Panc1 (cell line): ENCODE data around the gene BCL11B. TPM values are rescaled to one million over a fixed set of nuclear protein-coding genes. Genes with fewer than 3 reads are reported as not detected.

Experiments used
- ATAC-seq: fragments of 200-7000 bp; cut with Tn5 transposase; 2 replicates; pipeline ENCODE4 v1.9.1; 2020; ENCODE audit warnings: mild to moderate bottlenecking, moderate library complexity
- BruUV-seq: library from RNA; stranded (reverse); fragments of 400-500 nt; replicated peaks from 2 replicates; lab custom pipeline; 2021; lab: Mats Ljungman, UMichigan
- CTCF ChIA-PET: fragments of 300-600 bp; sonication (Branson Sonifier 250); formaldehyde crosslinking; loops from one replicate; lab custom pipeline; 2022; ENCODE audit warnings: antibody characterized with exemption; lab: Charles Lee
- POLR2A ChIA-PET: fragments of 300-600 bp; sonication (Branson Sonifier 250); formaldehyde crosslinking; loops from one replicate; lab custom pipeline; 2022; ENCODE audit warnings: antibody characterized with exemption; lab: Charles Lee
- DNase-seq: peaks from one replicate; pipeline ENCODE4 v3.0.0-alpha.2; 2010; ENCODE audit warnings: low read depth, low spot score
- H3K27ac ChIP-seq: 2 replicates; pipeline ENCODE4 v1.5.1; 2011; ENCODE audit warnings: mild to moderate bottlenecking, low read length, inconsistent platforms
- H3K27me3 ChIP-seq: fragments of 200-500 bp; sonication (Bioruptor generic); 2 replicates; pipeline ENCODE4 v1.6.0; 2014; ENCODE audit warnings: low read length, inconsistent platforms; ENCODE audit not compliant: control insufficient read depth, insufficient read depth
- H3K36me3 ChIP-seq: fragments of 200-500 bp; sonication (Bioruptor generic); 2 replicates; pipeline ENCODE4 v1.5.1; 2014; ENCODE audit warnings: inconsistent platforms, mild to moderate bottlenecking, low read length, moderate library complexity; ENCODE audit not compliant: control insufficient read depth, insufficient read depth
- H3K4me1 ChIP-seq: 2 replicates; pipeline ENCODE4 v1.5.1; 2011; ENCODE audit warnings: inconsistent platforms, mild to moderate bottlenecking, low read length, moderate library complexity; ENCODE audit not compliant: control insufficient read depth, insufficient read depth
- H3K4me3 ChIP-seq, 2 experiments: 2 replicates each; pipeline ENCODE4 v1.5.1; 2011 to 2012; ENCODE audit warnings: low read depth in 2 of 2, low read length in 2 of 2, mild to moderate bottlenecking in 2 of 2, inconsistent platforms in 1 of 2, moderate library complexity in 1 of 2
- H3K9me3 ChIP-seq: fragments of 200-500 bp; sonication (Bioruptor generic); 2 replicates; pipeline ENCODE4 v1.5.1; 2014; ENCODE audit warnings: low read depth, mild to moderate bottlenecking, inconsistent platforms, low read length, moderate library complexity; ENCODE audit not compliant: control insufficient read depth, insufficient read depth
- POLR2AphosphoS5 ChIP-seq: IDR thresholded peaks from 2 replicates; pipeline ENCODE4 v1.6.1; 2012; ENCODE audit warnings: mild to moderate bottlenecking, low read depth, low read length, moderate library complexity
- SIN3A ChIP-seq: IDR thresholded peaks from 2 replicates; pipeline ENCODE4 v1.6.1; 2012; ENCODE audit warnings: low read depth, mild to moderate bottlenecking, low read length, moderate library complexity, borderline replicate concordance; ENCODE audit not compliant: insufficient read depth
- TCF7L2 ChIP-seq: IDR thresholded peaks from 2 replicates; pipeline ENCODE4 v1.6.1; 2011; ENCODE audit warnings: mild to moderate bottlenecking, low read depth, low read length, inconsistent platforms
- in situ Hi-C: cut with HindIII; loops from 2 replicates; pipeline ENCODE4 v1.10.0; 2016; ENCODE audit warnings: low sequenced_read_pairs, low pct_unique_long_range_greater_than_20kb
- intact Hi-C: fragments of 100-400 bp; cut with micrococcal nuclease; formaldehyde crosslinking; loops from one replicate; pipeline ENCODE4 v1.10.0; 2022; ENCODE audit not compliant: unreplicated experiment
- total RNA-seq: library from RNA; stranded (reverse); gene quantifications from one replicate; pipeline ENCODE4 v1.2.1, GENCODE V29; 2021; ENCODE audit not compliant: unreplicated experiment
- TF ChIP-seq, protein P1 (sequence below), 2 experiments: IDR thresholded peaks; 2 replicates each; pipeline ENCODE4 v1.6.1; 2011 to 2012; ENCODE audit warnings: low read depth in 2 of 2, control low read depth in 1 of 2, low read length in 1 of 2, mild to moderate bottlenecking in 1 of 2, moderate library complexity in 1 of 2; ENCODE audit not compliant: insufficient read depth in 1 of 2
- TF ChIP-seq, protein P2 (sequence below): fragments of 450-650 bp; IDR thresholded peaks from 2 replicates; pipeline ENCODE4 v1.5.1; 2017; ENCODE audit warnings: mild to moderate bottlenecking

The BCL11B gene
- total RNA-seq, 1 experiment from 2014 or later: 0.23 TPM

GRCh38 chr14:99225436-99226203, 46.4 kb downstream of the BCL11B start:
- POLR2A ChIA-PET: no interaction called here
- H3K9me3 ChIP-seq: no peaks in the 10 kb centered on the region
- intact Hi-C loops: no loop called here
- H3K36me3 ChIP-seq: no peaks in the 10 kb centered on the region
- H3K27ac ChIP-seq: no peak overlapping the region
- no peak overlapping the region for H3K4me3 ChIP-seq
- ATAC-seq: no peak
- in situ Hi-C loops: no loop called here
- H3K27me3 ChIP-seq: no peaks in the 10 kb centered on the region
- CTCF ChIA-PET: no interaction called here
- no peak for TF ChIP-seq SIN3A
- TF ChIP-seq, protein P1, sequence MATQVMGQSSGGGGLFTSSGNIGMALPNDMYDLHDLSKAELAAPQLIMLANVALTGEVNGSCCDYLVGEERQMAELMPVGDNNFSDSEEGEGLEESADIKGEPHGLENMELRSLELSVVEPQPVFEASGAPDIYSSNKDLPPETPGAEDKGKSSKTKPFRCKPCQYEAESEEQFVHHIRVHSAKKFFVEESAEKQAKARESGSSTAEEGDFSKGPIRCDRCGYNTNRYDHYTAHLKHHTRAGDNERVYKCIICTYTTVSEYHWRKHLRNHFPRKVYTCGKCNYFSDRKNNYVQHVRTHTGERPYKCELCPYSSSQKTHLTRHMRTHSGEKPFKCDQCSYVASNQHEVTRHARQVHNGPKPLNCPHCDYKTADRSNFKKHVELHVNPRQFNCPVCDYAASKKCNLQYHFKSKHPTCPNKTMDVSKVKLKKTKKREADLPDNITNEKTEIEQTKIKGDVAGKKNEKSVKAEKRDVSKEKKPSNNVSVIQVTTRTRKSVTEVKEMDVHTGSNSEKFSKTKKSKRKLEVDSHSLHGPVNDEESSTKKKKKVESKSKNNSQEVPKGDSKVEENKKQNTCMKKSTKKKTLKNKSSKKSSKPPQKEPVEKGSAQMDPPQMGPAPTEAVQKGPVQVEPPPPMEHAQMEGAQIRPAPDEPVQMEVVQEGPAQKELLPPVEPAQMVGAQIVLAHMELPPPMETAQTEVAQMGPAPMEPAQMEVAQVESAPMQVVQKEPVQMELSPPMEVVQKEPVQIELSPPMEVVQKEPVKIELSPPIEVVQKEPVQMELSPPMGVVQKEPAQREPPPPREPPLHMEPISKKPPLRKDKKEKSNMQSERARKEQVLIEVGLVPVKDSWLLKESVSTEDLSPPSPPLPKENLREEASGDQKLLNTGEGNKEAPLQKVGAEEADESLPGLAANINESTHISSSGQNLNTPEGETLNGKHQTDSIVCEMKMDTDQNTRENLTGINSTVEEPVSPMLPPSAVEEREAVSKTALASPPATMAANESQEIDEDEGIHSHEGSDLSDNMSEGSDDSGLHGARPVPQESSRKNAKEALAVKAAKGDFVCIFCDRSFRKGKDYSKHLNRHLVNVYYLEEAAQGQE (IDR thresholded peaks at IDR 0.05; ENCODE audit: insufficient read depth in 1 of 2, low read depth in 2 of 2, low read length in 1 of 2): no peak
- TF ChIP-seq, protein P2, sequence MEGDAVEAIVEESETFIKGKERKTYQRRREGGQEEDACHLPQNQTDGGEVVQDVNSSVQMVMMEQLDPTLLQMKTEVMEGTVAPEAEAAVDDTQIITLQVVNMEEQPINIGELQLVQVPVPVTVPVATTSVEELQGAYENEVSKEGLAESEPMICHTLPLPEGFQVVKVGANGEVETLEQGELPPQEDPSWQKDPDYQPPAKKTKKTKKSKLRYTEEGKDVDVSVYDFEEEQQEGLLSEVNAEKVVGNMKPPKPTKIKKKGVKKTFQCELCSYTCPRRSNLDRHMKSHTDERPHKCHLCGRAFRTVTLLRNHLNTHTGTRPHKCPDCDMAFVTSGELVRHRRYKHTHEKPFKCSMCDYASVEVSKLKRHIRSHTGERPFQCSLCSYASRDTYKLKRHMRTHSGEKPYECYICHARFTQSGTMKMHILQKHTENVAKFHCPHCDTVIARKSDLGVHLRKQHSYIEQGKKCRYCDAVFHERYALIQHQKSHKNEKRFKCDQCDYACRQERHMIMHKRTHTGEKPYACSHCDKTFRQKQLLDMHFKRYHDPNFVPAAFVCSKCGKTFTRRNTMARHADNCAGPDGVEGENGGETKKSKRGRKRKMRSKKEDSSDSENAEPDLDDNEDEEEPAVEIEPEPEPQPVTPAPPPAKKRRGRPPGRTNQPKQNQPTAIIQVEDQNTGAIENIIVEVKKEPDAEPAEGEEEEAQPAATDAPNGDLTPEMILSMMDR: no peak
- TF ChIP-seq POLR2AphosphoS5: no peak
- no peak for TF ChIP-seq TCF7L2
- no TSS peak for BruUV-seq
- no peak for DNase-seq
- H3K4me1 ChIP-seq: no peaks in the 10 kb centered on the region

DNA sequence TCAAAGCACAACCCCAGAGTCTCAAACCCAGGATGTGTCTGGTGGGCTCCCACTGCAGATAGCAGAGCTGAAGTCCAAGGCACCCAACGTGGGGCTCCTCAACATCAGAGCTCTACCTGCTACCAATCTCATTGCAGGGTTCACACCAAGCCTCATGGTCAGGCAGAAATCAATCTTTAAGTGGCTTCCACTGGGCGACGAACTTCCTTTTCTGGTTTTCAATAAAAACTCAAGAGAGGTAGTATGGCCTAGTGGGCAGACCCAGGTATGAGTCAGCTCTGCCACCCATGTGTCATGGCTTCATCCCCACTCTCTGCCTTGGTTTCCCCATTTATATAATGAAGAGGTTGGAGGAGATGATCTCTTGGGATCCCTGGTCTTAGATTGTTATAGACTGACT, 47.0 kb downstream of the BCL11B start:
- ATAC-seq (no peak), DNase-seq (no peak)
- TF ChIP-seq, protein P1 (IDR thresholded peaks at IDR 0.05; ENCODE audit: insufficient read depth in 1 of 2, low read depth in 2 of 2, low read length in 1 of 2): no peak
- TF ChIP-seq TCF7L2 (no peak), SIN3A (no peak), POLR2AphosphoS5 (no peak)
- TF ChIP-seq, protein P2: no peak
- no peak overlapping the region for H3K27ac ChIP-seq
- no TSS peak for BruUV-seq
- in situ Hi-C loops (no loop called here), intact Hi-C loops (no loop called here)
- H3K4me1 ChIP-seq: no peaks in the 10 kb centered on the region
- no peak overlapping the region for H3K4me3 ChIP-seq
- POLR2A ChIA-PET: interaction anchor here (0.5 kb wide), 1 partner anchor 150 kb away, joined by 3 read pairs; no protein-coding TSS in a partner anchor
- CTCF ChIA-PET: no interaction called here
- no peaks in the 10 kb centered on the region for H3K36me3 ChIP-seq
- H3K9me3 ChIP-seq: no peaks in the 10 kb centered on the region
- no peaks in the 10 kb centered on the region for H3K27me3 ChIP-seq
